Dedifferentiated amniotic fluid mesenchymal stem cell (primary cell): Measurements from ENCODE around the gene DUSP6.
"Not testable (repeated sequence)": the region's sequence is repeated elsewhere in the genome, so short reads cannot be mapped to it uniquely, and the experiment has no call there.

Source experiments
- DNase-seq: peaks from one replicate; pipeline ENCODE4 v3.0.0-alpha.2; 2016; ENCODE audit errors: extremely low spot score

DUSP6 gene

DNA sequence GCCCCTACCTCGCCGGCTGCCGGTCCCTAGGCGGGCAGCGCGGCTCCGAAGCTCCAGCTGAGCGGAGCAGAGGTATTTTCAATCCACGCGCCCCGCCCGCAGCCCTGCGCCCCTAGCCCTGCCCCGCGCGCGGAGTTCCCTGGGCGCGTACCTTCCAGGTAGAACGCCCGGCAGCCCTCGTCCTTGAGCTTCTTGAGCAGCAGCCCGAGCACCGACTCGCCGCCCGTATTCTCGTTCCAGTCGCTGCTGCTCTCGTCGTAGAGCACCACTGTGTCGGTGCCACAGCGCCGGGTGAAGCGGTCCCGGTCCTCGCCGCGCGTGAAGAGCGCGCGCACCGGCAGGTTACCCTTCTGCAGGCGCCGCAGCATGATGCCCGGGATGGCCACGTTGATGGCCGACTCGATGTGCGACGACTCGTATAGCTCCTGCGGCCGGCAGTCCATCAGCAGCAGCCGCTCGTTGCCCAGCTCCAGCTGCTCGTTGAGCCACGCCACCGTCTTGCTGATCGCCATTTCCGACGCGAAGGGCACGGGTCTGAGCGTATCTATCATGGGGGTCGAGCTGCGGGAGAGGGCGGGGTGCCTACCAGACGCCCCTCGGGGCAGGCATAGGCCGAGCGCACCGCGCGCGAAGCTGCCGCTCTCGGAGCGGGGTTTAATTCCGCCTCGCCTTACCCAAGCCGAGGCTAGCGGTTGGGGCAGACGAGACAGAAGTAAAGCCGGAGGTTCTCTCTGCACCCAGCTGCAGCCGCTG lies 636 bp downstream of the DUSP6 start:
- DNase-seq: no peak

DNA sequence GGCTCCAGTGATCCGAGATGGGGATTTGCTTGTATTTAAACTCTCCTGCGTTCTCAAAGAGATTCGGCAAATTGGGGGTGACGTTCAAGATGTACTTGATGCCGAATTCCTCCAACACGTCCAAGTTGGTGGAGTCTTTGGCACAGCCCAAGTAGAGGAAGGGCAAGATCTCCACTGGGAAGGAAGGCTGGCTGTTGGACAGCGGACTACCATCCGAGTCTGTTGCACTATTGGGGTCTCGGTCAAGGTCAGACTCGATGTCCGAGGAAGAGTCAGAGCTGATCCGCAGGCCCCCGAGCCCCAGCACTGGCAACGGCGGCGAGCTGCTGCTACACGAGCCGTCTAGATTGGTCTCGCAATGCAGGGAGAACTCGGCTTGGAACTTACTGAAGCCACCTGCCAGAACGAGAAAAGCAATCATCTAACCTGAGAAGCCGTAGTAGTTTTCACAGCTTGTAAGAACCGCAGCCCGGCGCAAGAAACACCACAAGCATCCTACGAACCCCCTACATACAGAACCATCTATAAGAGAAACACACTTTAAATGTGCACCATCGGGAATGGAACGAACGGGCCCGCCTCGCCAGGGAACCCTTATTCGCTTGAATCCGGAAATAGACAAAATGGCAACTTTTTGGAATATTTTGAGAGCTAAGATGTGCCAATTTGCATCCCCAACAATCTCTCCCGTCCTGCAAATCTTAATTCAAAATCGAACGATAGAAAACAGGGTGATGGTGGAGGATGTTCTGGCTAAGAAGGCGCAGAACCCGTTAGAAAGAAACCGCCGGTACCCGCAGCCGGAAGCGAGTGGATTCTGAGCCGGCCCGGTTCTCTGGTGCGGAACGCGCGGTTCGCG lies 1.4 kb downstream of the DUSP6 start:
- DNase-seq: no peak

DNA sequence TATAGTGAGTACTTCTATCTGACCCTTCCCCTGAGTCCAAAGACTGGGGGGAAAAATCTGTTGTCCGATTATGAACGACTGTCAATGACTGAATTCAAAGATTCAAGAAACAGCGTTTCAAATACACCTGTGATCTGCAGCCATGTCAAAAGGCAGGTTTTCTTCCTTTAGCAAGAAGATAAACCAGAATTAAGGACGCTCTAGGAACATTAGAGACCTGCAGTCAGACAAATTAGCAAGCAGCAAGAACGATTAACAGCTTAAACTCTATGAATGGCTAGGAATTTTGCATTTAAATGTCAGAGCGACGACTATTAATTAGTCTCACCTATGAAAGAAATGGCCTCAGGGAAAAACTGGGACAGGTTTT lies 2.1 kb downstream of the DUSP6 start:
- no peak for DNase-seq

DNA sequence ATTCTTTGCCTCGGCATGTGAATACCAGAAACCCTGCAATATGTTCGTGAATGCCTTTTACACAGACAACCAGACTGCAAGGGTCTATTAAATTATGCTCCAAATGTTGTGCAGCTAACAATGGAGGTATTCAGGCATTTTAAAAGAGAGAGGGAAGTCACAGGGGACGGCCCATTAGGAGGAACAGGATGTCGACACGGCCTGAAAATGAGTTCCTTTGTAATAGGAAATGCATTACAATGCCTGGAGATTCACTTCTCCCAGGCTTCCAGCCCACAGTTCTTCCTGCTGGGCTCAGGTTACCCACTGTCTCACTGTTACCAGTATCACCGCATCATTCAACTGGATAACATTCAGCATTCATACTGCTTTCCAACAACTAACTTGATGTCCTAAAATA lies 2.5 kb downstream of the DUSP6 start:
- DNase-seq: no peak

DNA sequence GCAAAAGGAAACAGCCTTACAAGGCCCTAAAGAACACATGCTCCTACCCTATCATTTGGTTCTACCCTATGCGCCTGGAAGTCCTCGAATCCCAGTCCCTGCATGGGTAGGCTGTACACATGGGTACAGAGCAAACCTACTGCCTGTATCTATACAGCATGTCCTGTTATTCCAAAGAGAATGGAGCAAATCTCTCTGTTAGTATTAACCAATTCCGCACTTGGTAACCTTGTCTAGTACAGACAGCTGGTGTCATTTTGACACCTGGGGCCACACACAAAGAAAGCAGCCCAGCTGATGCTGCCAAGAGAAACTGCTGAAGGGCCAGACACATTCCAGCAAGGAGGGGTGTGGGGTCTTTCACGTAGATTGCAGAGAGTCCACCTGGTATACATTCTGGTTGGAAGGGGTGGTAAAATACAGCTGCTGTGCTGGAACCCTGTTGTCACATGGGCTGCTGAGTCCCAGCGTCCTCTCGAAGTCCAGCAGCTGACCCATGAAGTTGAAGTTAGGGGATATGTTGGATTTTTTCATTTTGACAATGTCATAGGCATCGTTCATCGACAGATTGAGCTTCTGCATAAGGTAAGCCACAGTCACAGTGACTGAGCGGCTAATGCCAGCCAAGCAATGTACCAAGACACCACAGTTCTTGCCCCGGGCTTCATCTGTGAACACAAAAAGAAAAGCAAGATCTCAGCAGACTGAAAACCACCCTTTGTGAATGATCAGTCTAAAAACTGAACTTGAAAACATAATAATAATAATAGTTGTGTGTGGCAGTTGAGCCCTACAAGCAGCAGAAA lies 3.2 kb downstream of the DUSP6 start:
- DNase-seq: no peak

DNA sequence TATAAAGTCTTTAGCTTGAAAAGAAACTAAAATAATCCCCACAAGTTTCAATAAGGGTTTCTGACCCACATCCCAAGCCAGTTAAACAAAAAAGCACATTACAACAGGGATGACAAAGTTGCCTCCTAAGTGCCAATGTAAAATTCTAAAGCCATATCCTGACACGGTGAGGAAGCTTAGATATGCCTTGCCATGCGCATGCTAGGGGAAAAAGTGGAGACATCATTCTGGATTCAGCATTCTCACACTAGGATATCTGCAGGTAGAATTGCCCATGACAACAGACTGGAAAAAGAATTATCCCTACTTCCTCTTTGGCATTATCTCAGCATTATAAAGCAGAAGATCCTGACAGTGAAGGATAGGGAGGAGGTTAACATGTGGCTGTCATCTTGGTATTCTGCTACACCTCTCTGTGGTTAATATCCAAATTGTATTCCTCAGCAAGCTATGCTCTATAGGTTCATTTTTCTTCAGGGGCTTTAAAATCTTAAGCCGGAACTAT lies 4.9 kb downstream of the DUSP6 start:
- no peak for DNase-seq

DNA sequence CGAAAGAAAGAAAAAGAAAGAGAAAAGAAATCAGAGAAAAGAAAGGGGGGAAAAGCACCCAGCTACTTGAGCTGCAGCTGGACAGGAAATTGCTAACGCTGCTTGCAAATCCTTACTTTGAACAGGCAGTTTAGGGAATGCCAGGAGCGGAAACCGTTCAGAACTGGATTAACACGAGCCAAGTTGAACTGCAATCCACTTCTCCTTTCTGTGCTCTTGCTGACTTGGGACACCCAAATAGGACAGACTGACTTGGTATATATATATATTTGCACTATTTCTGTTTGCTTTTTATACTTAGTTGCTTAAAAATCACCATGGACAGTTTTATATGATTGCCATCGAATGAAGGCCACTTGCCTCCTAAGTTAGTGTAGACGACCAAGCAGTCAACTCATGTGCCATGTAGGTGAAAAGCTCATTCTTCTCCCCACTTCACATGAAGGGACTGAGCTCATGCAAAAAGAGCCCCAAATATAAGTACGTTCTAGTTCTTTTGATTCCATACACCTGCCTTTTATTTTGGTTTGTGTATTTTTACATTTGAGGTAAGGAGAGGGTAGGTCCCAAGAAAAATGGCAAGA lies 5.5 kb downstream of the DUSP6 start:
- DNase-seq: no peak

DNA sequence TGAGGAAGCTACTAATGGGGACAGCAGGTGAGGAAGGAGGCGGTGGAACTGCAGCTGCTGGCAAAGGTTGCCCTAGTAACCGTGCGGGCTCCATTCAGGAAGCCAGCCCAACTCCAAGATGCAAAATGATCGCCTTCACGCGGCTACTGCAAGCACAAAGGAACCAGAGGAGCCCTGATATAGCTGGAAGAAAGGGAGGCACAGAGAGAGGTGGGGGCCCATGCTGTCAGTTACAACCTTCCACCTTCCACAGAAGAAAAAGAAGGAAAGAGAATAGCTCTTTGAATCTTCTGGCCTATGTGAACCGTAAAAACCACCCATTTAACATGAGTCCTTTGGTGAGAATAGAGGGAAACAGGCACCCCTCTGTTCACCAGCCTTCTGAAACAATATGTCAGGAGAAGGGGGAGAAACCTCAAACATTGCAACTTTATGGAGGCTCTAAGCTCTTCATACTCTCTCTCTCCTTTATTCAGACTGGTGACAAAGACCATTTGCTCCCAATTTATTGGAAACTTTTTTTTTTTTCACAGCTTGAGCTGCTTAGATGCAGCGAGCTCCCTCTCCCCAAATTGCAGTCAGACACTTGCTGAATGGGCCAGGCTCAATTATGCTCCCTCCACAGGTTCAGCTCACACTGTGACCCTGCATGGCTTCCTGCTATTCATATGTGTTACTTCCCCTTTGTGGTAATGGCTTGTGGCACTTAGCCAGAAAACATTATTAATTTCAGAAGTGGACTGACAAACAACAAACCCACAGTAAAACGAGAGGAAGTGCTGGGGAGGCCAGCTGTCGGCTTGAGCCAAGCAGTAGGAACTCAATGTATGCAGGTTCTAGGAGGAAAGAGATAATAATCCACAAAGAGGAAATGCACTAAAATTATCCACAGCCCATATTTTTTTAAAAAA lies 6.2 kb downstream of the DUSP6 start:
- DNase-seq: no peak

DNA sequence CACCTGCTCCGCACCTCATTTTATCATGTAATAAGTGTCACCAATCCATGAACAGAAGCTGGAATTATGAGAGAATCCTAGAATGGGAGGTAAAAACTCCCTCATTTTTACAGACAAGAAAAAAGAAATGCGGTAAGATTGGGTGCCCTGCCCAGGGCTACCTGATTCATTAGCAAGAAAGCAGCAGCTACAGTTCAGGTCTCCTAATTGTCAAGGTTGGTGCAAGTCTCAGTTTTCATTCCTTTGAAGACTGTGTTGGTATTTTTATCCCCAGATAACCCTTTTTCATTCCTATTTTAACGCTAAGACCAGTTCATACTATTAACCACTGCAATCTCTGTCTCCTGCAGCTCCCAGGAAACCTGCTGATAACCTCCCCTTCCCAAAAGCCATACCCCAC lies 6.9 kb downstream of the DUSP6 start:
- no peak for DNase-seq

DNA sequence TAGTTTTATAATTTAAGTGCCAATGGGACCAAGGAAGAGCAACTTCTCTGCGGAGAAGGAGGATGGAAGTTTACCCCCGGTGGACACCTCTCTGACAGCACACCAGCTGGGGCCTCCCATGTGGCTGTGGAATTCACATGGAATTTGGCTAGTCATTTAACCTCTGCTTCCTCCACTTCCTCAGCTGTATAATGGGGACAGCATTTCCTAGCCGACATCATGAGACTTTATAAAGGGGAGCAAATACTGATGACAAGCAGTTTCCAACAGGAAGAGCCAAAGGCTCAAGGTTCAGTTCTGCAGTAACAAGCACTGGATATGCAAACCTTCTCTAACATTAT lies 7.5 kb downstream of the DUSP6 start:
- no peak for DNase-seq

DNA sequence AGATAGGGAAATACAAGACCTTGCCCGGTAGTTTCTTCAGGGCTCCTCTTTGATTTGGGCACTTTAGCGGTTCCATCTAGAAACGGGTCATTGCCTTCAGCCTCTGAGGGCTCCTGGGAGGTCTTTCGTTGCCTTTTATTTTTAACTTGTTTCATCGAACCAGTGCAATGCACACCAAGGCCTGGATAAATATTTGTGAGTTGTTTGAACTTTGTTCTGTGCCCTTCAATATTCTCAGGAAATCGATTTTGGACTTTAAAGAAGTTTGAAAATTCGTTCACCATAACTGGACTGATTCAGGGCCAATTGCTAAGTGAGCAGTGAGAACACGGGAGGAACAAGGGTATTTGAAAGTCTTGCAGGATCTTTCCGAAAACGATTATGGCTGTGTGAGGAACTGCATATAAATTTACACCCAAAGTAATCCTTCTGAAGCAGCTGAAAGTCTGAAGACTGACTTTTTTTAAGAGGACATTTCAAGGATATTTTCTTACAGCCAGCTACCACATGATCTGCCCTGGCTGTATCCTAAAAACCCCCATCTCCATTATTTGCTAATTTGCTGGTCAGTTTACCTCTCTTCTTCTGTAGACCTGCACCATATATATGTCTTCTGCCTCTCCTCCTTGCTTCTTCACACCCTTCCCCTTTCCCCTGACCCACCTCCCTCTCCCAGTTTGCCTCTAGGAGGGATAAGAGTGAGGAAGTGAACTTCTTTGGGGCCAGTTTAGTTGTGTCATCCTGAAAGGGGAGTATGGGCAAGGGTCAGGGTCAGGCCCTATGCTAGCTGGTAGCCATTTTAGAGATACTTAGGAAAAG lies 8.0 kb downstream of the DUSP6 start:
- no peak for DNase-seq

DNA sequence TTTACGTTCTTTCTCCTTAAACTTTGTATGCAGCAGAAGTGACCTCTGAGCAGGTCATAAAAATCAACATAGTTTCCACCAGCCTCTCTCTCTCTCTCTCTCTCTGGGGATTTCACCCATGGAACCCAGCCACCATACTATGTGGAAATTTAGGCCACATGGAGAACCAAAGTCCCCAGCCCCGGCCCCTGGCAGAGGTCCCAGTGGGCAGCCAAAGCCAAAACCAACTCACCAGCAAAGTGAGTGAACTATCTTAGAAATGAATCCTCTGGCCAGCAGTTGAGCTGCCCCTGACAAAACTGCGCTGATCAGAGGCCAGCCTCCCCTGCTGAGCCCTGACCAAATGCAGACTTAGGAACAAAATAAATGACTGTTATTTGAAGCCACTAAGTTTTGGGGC lies 9.2 kb downstream of the DUSP6 start:
- DNase-seq: no peak

DNA sequence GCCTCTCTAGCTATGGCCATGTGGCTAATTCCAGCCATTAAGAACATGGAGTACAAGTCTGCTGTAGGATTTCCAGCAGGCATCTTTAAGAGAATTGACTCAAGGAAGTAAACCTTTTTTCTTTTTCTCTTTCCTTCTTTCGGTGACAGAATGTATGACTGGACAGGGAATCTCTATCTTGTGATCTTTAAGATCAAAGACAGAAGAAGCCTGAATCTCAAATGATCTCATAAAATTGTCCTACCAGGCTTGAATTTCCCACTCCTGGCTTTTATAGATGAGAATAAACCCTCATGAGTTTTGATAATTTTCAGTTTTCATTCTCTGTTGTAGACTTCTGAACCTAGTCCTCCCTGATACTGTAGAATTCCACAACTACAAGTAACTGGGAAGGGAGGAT lies 11.4 kb downstream of the DUSP6 start:
- no peak for DNase-seq

DNA sequence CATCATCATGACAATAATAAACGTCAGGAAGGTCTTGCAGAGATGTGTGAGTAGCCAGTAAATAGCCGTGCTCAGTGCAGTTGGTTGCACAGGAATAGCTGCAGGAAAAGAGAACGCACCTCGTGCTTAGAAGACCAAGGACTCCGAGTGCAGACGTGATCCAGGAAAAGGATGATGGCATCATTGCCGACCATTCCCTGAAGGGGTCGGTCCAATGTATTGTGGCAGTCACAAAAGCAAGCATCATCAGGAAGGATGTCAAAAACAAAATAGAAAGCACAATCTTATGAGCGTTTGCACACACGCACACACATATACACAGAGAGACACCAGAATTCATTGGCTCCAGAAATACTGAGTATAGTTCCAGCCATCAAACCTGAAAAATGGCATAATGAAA lies 12.8 kb downstream of the DUSP6 start:
- DNase-seq: no peak

DNA sequence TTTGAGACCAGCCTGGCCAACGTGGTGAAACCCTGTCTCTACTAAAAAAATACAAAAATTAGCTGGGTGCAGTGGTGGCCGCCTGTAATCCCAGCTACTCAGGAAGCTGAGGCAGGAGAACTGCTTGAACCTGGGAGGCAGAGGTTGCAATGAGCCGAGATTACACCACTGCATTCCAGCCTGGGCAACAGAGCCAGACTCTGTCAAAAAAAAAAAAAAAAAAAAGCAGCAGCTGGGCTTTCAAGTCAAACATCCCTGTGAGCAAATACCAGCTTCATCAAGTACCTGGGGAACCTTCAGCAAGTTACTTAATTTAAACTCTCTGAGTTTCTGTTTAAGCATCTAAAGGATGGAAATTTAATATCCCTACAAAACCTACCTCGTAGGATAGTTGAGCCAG lies 15.2 kb downstream of the DUSP6 start:
- DNase-seq: not testable (repeated sequence)

DNA sequence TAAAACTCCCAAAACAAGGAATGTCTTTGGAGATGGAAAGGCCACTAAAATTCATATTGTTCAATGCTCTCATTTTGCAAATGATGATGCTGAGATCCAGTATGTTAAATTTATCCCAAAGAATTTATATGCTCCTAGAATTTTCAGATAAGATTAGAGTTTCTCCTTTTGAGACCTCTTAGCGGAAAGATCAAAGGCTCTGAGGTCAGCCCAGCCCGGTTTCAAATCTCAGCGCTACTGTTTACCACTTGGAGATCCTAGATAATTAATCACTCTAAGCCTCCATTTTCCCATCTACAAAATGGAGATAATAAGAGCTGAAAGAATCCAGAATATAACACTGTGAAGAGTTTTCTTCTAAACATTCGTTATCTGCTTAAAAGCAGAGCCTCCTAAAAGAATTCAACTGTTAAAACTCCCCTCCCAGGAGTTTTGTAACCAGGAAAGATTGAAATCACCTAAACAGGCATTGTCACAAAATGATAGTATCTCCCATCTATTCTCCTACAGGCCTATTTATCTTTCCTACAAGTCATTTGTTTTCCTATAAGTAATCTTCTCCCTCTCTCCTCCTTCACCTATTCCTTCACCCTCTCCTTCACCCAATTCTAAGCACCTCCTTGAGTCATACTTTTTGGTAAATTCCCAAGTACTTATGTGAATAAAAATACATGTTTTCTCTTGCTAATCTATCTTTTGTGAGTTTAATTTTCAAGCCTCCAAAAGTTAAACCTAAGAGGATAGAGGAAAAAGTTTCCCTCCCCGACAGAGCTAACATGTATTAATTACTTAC lies 16.7 kb downstream of the DUSP6 start:
- DNase-seq: no peak

DNA sequence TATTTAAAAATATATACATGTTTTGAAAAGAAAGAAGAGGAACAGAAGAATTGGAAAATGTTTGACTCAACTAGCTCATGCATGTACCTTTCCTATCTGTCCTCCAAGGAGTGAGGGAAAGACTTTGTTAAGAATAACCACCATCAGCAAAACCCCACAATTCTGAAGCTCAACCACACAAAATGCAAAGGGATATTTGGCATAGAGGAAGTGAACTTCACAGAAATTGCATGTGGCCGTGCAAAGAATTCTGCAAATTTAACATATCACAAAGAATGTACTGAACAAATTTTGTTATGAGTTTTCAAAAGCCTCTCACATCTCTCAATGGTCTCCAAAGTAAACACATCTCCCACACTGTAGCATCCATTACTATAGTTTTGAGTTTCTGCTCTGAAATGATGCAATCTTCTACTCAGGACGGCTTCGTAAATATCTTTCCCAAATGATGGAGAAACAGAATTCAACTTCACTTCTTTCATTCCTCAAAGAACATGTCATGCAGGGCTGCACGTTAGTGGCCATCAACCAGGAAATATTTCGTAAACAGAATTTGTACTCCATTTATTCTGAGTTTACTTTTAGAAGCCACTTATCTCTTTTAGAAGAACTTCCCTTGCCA lies 17.6 kb downstream of the DUSP6 start:
- DNase-seq: no peak

DNA sequence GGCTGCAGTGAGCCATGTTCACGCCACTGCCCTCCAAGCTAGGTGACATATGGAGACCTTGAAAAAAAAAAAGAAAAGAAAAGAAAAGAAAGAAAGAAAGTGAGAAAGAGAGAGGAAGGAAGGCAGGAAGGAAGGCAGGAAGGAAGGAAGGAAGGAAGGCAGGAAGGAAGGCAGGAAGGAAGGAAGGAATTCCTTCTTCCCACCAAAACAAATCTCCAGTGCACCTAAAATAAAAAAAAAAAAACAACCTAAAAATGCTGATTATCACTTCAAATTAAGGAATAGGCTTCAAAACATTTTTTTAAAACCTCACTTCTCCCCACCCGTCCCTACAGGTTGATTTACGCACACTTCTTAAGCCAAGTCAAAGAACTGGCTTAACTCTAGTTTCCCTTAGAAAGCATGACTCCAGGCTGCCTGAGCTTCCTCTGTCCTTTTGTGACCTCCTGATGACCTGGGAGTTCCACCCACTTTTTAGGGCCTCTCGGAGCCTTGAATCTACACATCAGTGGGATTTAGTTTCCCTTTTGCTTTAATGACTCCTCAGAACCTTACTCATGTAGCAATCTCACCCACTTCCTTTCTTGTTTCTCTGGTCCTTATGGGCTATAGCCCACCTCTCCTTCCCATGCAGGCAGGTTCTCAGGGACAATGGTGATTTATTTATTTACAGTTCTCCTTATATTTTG lies 18.6 kb downstream of the DUSP6 start:
- no peak for DNase-seq
